HEK293 (cell line): Measurements from ENCODE around the gene PCDH1.

Source experiments
- CTCF ChIA-PET: fragments of 350-600 bp; formaldehyde crosslinking; extraction: SDS; loops from one replicate; lab custom pipeline; 2021; ENCODE audit warnings: antibody characterized with exemption; lab: Yijun Ruan, JAX
- POLR2A ChIA-PET: fragments of 300-600 bp; formaldehyde crosslinking; extraction: SDS; loops from one replicate; lab custom pipeline; 2020; ENCODE audit warnings: antibody characterized with exemption, inconsistent platforms; lab: Yijun Ruan, JAX
- H3K27ac ChIP-seq: fragments of 200-500 bp; sonication (Bioruptor generic); 2 replicates; pipeline ENCODE4 v1.5.1; 2014; ENCODE audit warnings: low read depth, low read length, control low read depth, inconsistent platforms; ENCODE audit errors: extremely low read depth
- H3K36me3 ChIP-seq, 2 experiments: fragments of 200-500 bp in 1 of 2; sonication (Bioruptor generic) in 1 of 2; 1 replicate in 1 of 2; 2 replicates in 1 of 2; pipeline ENCODE4 v1.5.1; 2014 to 2017; ENCODE audit warnings: inconsistent platforms in 2 of 2, low read length in 2 of 2; ENCODE audit not compliant: control insufficient read depth in 2 of 2, insufficient read depth in 1 of 2
- H3K4me1 ChIP-seq: fragments of 200-500 bp; sonication (Bioruptor generic); 2 replicates; pipeline ENCODE4 v1.5.1; 2014; ENCODE audit warnings: mild to moderate bottlenecking, low read length, inconsistent platforms; ENCODE audit not compliant: control insufficient read depth, insufficient read depth
- H3K4me3 ChIP-seq: 2 replicates; pipeline ENCODE4 v1.5.1; 2011; ENCODE audit warnings: low read depth, mild to moderate bottlenecking, control low read depth, low read length, moderate library complexity
- H3K9me3 ChIP-seq: fragments of 200-500 bp; sonication (Bioruptor generic); 2 replicates; pipeline ENCODE4 v1.5.1; 2014; ENCODE audit warnings: low read depth, low read length, inconsistent platforms; ENCODE audit not compliant: control insufficient read depth, insufficient read depth
- EGR2 ChIP-seq: fragments of 450-650 bp; formaldehyde crosslinking; IDR thresholded peaks from 2 replicates; pipeline ENCODE4 v1.5.1; 2016; ENCODE audit warnings: low read depth, missing biosample characterization, missing genetic modification characterization
- HOXD13 ChIP-seq: sonication (generic); formaldehyde crosslinking; IDR thresholded peaks from 2 replicates; pipeline ENCODE4 v1.8.0; 2022; ENCODE audit warnings: missing genetic modification reagents, borderline replicate concordance
- ZBTB17 ChIP-seq: fragments of 450-650 bp; formaldehyde crosslinking; IDR thresholded peaks from 2 replicates; pipeline ENCODE4 v1.5.1; 2016; ENCODE audit warnings: missing biosample characterization, missing genetic modification characterization
- ZBTB44 ChIP-seq: fragments of 450-650 bp; IDR thresholded peaks from 2 replicates; pipeline ENCODE4 v1.5.1; 2018; ENCODE audit warnings: missing biosample characterization, mild to moderate bottlenecking, missing genetic modification characterization
- ZFHX2 ChIP-seq: fragments of 450-650 bp; formaldehyde crosslinking; conservative IDR thresholded peaks from 2 replicates; pipeline ENCODE4 v1.5.1; 2016; ENCODE audit warnings: missing biosample characterization, missing genetic modification characterization
- ZNF280D ChIP-seq: fragments of 450-650 bp; formaldehyde crosslinking; IDR thresholded peaks from 2 replicates; pipeline ENCODE4 v1.5.1; 2016; ENCODE audit warnings: missing biosample characterization, missing genetic modification characterization
- ZNF324 ChIP-seq: fragments of 450-650 bp; formaldehyde crosslinking; IDR thresholded peaks from 2 replicates; pipeline ENCODE4 v1.5.1; 2016; ENCODE audit warnings: missing biosample characterization, missing genetic modification characterization
- ZNF549 ChIP-seq: fragments of 450-650 bp; IDR thresholded peaks from 2 replicates; pipeline ENCODE4 v1.5.1; 2018; ENCODE audit warnings: missing biosample characterization, missing genetic modification characterization, mild to moderate bottlenecking, inconsistent platforms, moderate library complexity
- ZNF558 ChIP-seq: fragments of 450-650 bp; formaldehyde crosslinking; IDR thresholded peaks from 2 replicates; pipeline ENCODE4 v1.5.1; 2016; ENCODE audit warnings: missing biosample characterization, missing genetic modification characterization
- ZNF621 ChIP-seq: fragments of 450-650 bp; formaldehyde crosslinking; IDR thresholded peaks from 2 replicates; pipeline ENCODE4 v1.5.1; 2017; ENCODE audit warnings: missing biosample characterization, missing genetic modification characterization
- ZNF701 ChIP-seq: fragments of 450-650 bp; formaldehyde crosslinking; IDR thresholded peaks from 2 replicates; pipeline ENCODE4 v1.5.1; 2016; ENCODE audit warnings: missing biosample characterization, missing genetic modification characterization
- ZNF777 ChIP-seq: fragments of 450-650 bp; formaldehyde crosslinking; IDR thresholded peaks from 2 replicates; pipeline ENCODE4 v1.5.1; 2017; ENCODE audit warnings: missing biosample characterization, missing genetic modification characterization, borderline replicate concordance
- ZSCAN23 ChIP-seq: fragments of 450-650 bp; formaldehyde crosslinking; IDR thresholded peaks from 2 replicates; pipeline ENCODE4 v1.5.1; 2016; ENCODE audit warnings: missing biosample characterization, missing genetic modification characterization

PCDH1 gene

GRCh38 chr5:141867139-141867538 is 11.1 kb downstream of the PCDH1 start (continued):
- TF ChIP-seq ZNF324 (tag by site-specific recombination) (no peak), ZBTB44 (tag by site-specific recombination) (no peak), ZNF280D (tag by site-specific recombination) (no peak)

GRCh38 chr5:141866096-141866495 is 12.1 kb downstream of the PCDH1 start:
- Histone ChIP-seq H3K36me3 (peaks cover 0 to 15% of the 10 kb centered on the region in 2 experiments; a peak in 1 of 3 replicates), H3K4me1 (no peaks in the 10 kb centered on the region), H3K4me3 (no peak overlapping the region), H3K9me3 (no peaks in the 10 kb centered on the region), H3K27ac (no peak overlapping the region)
- POLR2A ChIA-PET, result no interaction called here
- CTCF ChIA-PET, result interaction anchor here (1.4 kb wide), 1 partner anchor 52 kb away, joined by 4 read pairs; no protein-coding TSS in a partner anchor
- peak; percentile 56 for TF ChIP-seq ZFHX2 (tag by site-specific recombination)
- TF ChIP-seq EGR2 (tag by site-specific recombination), result peak; percentile 58
- TF ChIP-seq ZNF558 (tag by site-specific recombination), result no peak
- no peak for TF ChIP-seq ZNF777 (tag by site-specific recombination)

GRCh38 chr5:141865406-141865805 is 12.8 kb downstream of the PCDH1 start:
- Histone ChIP-seq H3K4me3 (no peak overlapping the region), H3K9me3 (no peaks in the 10 kb centered on the region), H3K27ac (no peak overlapping the region), H3K4me1 (no peaks in the 10 kb centered on the region), H3K36me3 (peaks cover 0 to 15% of the 10 kb centered on the region in 2 experiments; a peak in 1 of 3 replicates)
- TF ChIP-seq ZBTB17 (tag by site-specific recombination) (peak; percentile 78), ZSCAN23 (no peak)
- CTCF ChIA-PET, result interaction anchor here (1.8 kb wide), 1 partner anchor 13 kb away, joined by 6 read pairs; the partner anchor contains the start of gene PCDH1
- POLR2A ChIA-PET, result no interaction called here

GRCh38 chr5:141864371-141865370 is 13.5 kb downstream of the PCDH1 start:
- H3K36me3 ChIP-seq, result peaks cover 0 to 15% of the 10 kb centered on the region in 2 experiments; a peak in 1 of 3 replicates
- no peak overlapping the region for H3K4me3 ChIP-seq
- POLR2A ChIA-PET, result no interaction called here
- no peaks in the 10 kb centered on the region for H3K9me3 ChIP-seq
- no peak overlapping the region for H3K27ac ChIP-seq
- H3K4me1 ChIP-seq, result no peaks in the 10 kb centered on the region
- CTCF ChIA-PET, result interaction anchor here (0.6 to 1.8 kb wide), 3 partner anchors 8 to 825 kb away, joined by 3 to 6 read pairs (median 5); partner anchors contain the start of gene PCDH1
- TF ChIP-seq ZNF549 (tag by site-specific recombination) (no peak), HOXD13 (CRISPR knock-in tag) (no peak), ZNF777 (tag by site-specific recombination) (no peak), ZNF701 (no peak), ZNF621 (no peak)
- TF ChIP-seq, all 188 proteins: peak for 0
